ENCODE measurements around the gene NFATC1.

The NFATC1 gene

GRCh38 chr18:79441420-79441819 lies 45.7 kb downstream of the NFATC1 start:
- no peak for DNase-seq (ENCODE audit: low spot score)

GRCh38 chr18:79442508-79443221 lies 46.9 kb downstream of the NFATC1 start:
- DNase-seq (ENCODE audit: low spot score) = no peak

GRCh38 chr18:79445221-79445620 lies 49.5 kb downstream of the NFATC1 start:
- no peak for DNase-seq (ENCODE audit: low spot score)

- no peak for DNase-seq (ENCODE audit: low spot score)
Observed at GRCh38 chr18:79445696-79446561, 50.2 kb downstream of the NFATC1 start.

GRCh38 chr18:79446931-79447330 lies 51.2 kb downstream of the NFATC1 start:
- no peak for DNase-seq (ENCODE audit: low spot score)

- no peak for DNase-seq (ENCODE audit: low spot score)
Observed at GRCh38 chr18:79447703-79448367, 52.1 kb downstream of the NFATC1 start.

- DNase-seq (ENCODE audit: low spot score) = no peak
Observed at GRCh38 chr18:79448621-79449020, 52.9 kb downstream of the NFATC1 start.

GRCh38 chr18:79449551-79450288 lies 54.0 kb downstream of the NFATC1 start:
- no peak for DNase-seq (ENCODE audit: low spot score)

- no peak for DNase-seq (ENCODE audit: low spot score)
Observed at GRCh38 chr18:79450289-79451080, 54.8 kb downstream of the NFATC1 start.

- DNase-seq (ENCODE audit: low spot score) = no peak
Observed at GRCh38 chr18:79451237-79452125, 55.8 kb downstream of the NFATC1 start.

GRCh38 chr18:79452190-79452990 lies 56.7 kb downstream of the NFATC1 start:
- DNase-seq (ENCODE audit: low spot score) = no peak

GRCh38 chr18:79452991-79453645 lies 57.4 kb downstream of the NFATC1 start:
- DNase-seq (ENCODE audit: low spot score) = no peak

GRCh38 chr18:79453816-79454735 lies 58.3 kb downstream of the NFATC1 start:
- DNase-seq (ENCODE audit: low spot score) = no peak

- DNase-seq (ENCODE audit: low spot score) = no peak
Observed at GRCh38 chr18:79455261-79455660, 59.5 kb downstream of the NFATC1 start.

- no peak for DNase-seq (ENCODE audit: low spot score)
Observed at GRCh38 chr18:79456105-79456980, 60.6 kb downstream of the NFATC1 start.

GRCh38 chr18:79457239-79457638 lies 61.5 kb downstream of the NFATC1 start:
- no peak for DNase-seq (ENCODE audit: low spot score)

- no peak for DNase-seq (ENCODE audit: low spot score)
Observed at GRCh38 chr18:79457652-79458051, 61.9 kb downstream of the NFATC1 start.

Data from cerebellar cortex (tissue), 1 donor.